Small intestine (tissue), 7 donors: Measurements from ENCODE around the gene ADPRM. TPM values are rescaled to one million over a fixed set of nuclear protein-coding genes. Genes with fewer than 3 reads are reported as not detected.

ENCODE experiments used
- DNase-seq, 2 donors: peaks; one replicate each; pipeline versions ENCODE4 v3.0.0 to v3.0.0-alpha.2; 2013
- FAIRE-seq: peaks from 2 replicates; lab custom pipeline; 2012; peaks lifted over from hg19 to GRCh38; lab: Jason Lieb, UNC
- H3K27ac ChIP-seq, 3 donors: one replicate each; pipeline ENCODE4 v1.5.1; 2013; ENCODE audit warnings: low read length in 2 of 3, mild to moderate bottlenecking in 2 of 3, control low read depth in 1 of 3, inconsistent platforms in 1 of 3, low read depth in 1 of 3, moderate library complexity in 1 of 3
- H3K27me3 ChIP-seq, 3 donors: one replicate each; pipeline ENCODE4 v1.6.1; 2013; ENCODE audit warnings: low read length in 3 of 3, inconsistent platforms in 1 of 3; ENCODE audit not compliant: control insufficient read depth in 3 of 3, insufficient read depth in 3 of 3
- H3K36me3 ChIP-seq, 3 donors: one replicate each; pipeline ENCODE4 v1.6.1; 2013; ENCODE audit warnings: low read length in 3 of 3, inconsistent platforms in 1 of 3, low read depth in 1 of 3, mild to moderate bottlenecking in 1 of 3, moderate library complexity in 1 of 3; ENCODE audit not compliant: control insufficient read depth in 3 of 3, insufficient read depth in 2 of 3
- H3K4me1 ChIP-seq, 3 donors: one replicate each; pipeline ENCODE4 v1.6.1; 2013; ENCODE audit warnings: low read length in 2 of 3, inconsistent platforms in 1 of 3, low read depth in 1 of 3, mild to moderate bottlenecking in 1 of 3, moderate library complexity in 1 of 3; ENCODE audit not compliant: control insufficient read depth in 3 of 3, insufficient read depth in 2 of 3
- H3K4me3 ChIP-seq, 3 donors: one replicate each; pipeline ENCODE4 v1.5.1; 2013; ENCODE audit warnings: low read length in 3 of 3, control low read depth in 1 of 3, inconsistent platforms in 1 of 3, low read depth in 1 of 3, mild to moderate bottlenecking in 1 of 3, moderate library complexity in 1 of 3
- H3K9me3 ChIP-seq, 2 donors: one replicate each; pipeline ENCODE4 v1.6.1; 2013; ENCODE audit warnings: low read depth in 1 of 2, low read length in 1 of 2; ENCODE audit not compliant: control insufficient read depth in 2 of 2, insufficient read depth in 1 of 2
- WGBS, 3 donors: extraction: QIAGEN DNeasy Blood & Tissue Kit; methylation state at CpG; one replicate each; pipeline ENCODE4 v1.1.7; 2013; 5-methylcytosine and 5-hydroxymethylcytosine counted together
- polyA plus RNA-seq, 4 donors: library from polyadenylated mRNA; stranded (reverse) in 3 of 4; unstranded in 1 of 4; fragments of 200-250 nt in 3 of 4; fragments of 120-200 nt in 1 of 4; gene quantifications; one replicate each; pipeline versions ENCODE4 v1.2.1 to v1.2.3, GENCODE V29; 2013
- donor health status: healthy with polysubstance abuse.
- donor health status: control.
- donor health status: control.
- donor health status: Bipolar disorder and iron deficiency.
- donor health status: healthy.

ADPRM gene
- polyA plus RNA-seq, 4 donors: 7.2 to 21.8 (median 16.1) TPM

- 55 to 69% (median 64%) methylated on average over 9 of the region's 9 CpGs for WGBS, 3 donors
- DNase-seq: no peak
- Histone ChIP-seq H3K4me3 (no peak overlapping the region), H3K9me3 (no peaks in the 10 kb centered on the region), H3K36me3 (peaks cover 0 to 12% (median 0%) of the 10 kb centered on the region in 3 donors), H3K4me1 (peaks cover 0 to 20% (median 0%) of the 10 kb centered on the region in 3 donors), H3K27ac (no peak overlapping the region), H3K27me3 (no peaks in the 10 kb centered on the region)
- FAIRE-seq: no peak
These were observed 51.3 kb downstream of the ADPRM start for GRCh38 chr17:10748531-10749181.

DNA sequence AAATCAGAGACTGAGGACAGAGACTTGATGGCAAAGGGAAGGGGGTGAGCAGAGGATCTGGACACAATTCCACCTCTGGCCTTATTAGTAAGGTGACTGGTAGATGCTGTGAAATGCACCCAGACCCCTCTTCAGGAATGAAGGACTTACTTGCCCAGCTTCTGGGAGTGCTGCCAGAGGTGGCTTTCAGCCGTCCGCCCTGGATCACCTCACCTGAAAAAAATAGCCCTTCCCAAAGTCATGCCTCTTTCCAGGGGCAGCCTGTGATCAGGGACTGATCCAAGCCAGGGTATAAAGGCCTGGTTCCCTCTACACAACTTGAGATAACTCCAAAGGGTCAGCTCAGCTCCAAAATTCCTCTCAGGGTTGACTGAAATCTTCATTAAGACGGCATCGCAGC, 52.8 kb downstream of the ADPRM start:
- WGBS, 3 donors: 92 to 95% (median 95%) methylated on average over 4 of the region's 4 CpGs
- Histone ChIP-seq H3K27ac (no peak overlapping the region), H3K9me3 (no peaks in the 10 kb centered on the region), H3K4me3 (no peak overlapping the region), H3K4me1 (peaks cover 0 to 13% (median 0%) of the 10 kb centered on the region in 3 donors), H3K27me3 (no peaks in the 10 kb centered on the region), H3K36me3 (peaks cover 0 to 24% (median 0%) of the 10 kb centered on the region in 3 donors)
- DNase-seq (no peak), FAIRE-seq (no peak)

DNA sequence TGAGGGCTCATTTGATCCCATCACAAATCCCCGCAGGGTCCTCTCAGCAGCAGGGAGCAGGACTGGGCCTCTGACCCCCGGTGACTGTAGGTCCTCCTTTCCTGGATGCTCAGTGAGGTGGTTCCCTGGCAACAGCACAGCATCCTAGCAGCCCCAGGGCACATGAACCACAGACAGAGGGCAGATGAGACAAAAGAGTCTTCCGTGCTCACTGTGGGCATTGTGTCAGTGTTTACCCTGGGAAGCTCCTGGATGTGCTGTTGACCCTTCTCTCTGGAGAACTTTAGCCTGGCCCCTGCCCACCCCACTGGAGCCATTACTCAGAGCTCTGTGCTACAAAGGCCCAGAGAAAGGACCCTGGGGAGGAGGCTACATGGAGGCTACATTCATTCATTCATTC, 54.2 kb downstream of the ADPRM start:
- no peak for FAIRE-seq
- H3K27ac ChIP-seq: no peak overlapping the region
- H3K9me3 ChIP-seq: no peaks in the 10 kb centered on the region
- DNase-seq: no peak
- peaks cover 0 to 10% (median 0%) of the 10 kb centered on the region in 3 donors for H3K4me1 ChIP-seq
- 89 to 98% (median 91%) methylated on average over 3 of the region's 3 CpGs for WGBS, 3 donors
- H3K27me3 ChIP-seq: no peaks in the 10 kb centered on the region
- H3K4me3 ChIP-seq: no peak overlapping the region
- H3K36me3 ChIP-seq: peaks cover 0 to 32% (median 0%) of the 10 kb centered on the region in 3 donors

- DNase-seq: no peak
- Histone ChIP-seq H3K27me3 (no peaks in the 10 kb centered on the region), H3K36me3 (peaks cover 0 to 36% (median 2%) of the 10 kb centered on the region in 3 donors), H3K4me3 (no peak overlapping the region), H3K9me3 (no peaks in the 10 kb centered on the region), H3K27ac (no peak overlapping the region), H3K4me1 (peaks cover 0 to 21% (median 0%) of the 10 kb centered on the region in 3 donors)
- 48 to 75% (median 70%) methylated on average over 10 of the region's 10 CpGs for WGBS, 3 donors
- FAIRE-seq: no peak
These were observed 55.3 kb downstream of the ADPRM start for GRCh38 chr17:10752696-10753095.

GRCh38 chr17:10754109-10754508, 56.7 kb downstream of the ADPRM start:
- no peak for FAIRE-seq
- Histone ChIP-seq H3K27ac (no peak overlapping the region), H3K36me3 (peaks cover 0 to 36% (median 2%) of the 10 kb centered on the region in 3 donors), H3K27me3 (no peaks in the 10 kb centered on the region), H3K9me3 (no peaks in the 10 kb centered on the region), H3K4me1 (peaks cover 0 to 19% (median 0%) of the 10 kb centered on the region in 3 donors), H3K4me3 (no peak overlapping the region)
- DNase-seq: peak in 1 of 2 donors; percentile 53
- WGBS, 3 donors: 46 to 57% (median 56%) methylated on average over 2 of the region's 2 CpGs

GRCh38 chr17:10754861-10755591, 57.6 kb downstream of the ADPRM start:
- WGBS, 3 donors: 65 to 87% (median 86%) methylated on average over 14 of the region's 14 CpGs
- no peak overlapping the region for H3K27ac ChIP-seq
- DNase-seq (no peak), FAIRE-seq (no peak)
- H3K36me3 ChIP-seq: peaks cover 0 to 38% (median 2%) of the 10 kb centered on the region in 3 donors
- no peaks in the 10 kb centered on the region for H3K9me3 ChIP-seq
- no peaks in the 10 kb centered on the region for H3K27me3 ChIP-seq
- H3K4me3 ChIP-seq: no peak overlapping the region
- peaks cover 0 to 19% (median 0%) of the 10 kb centered on the region in 3 donors for H3K4me1 ChIP-seq

GRCh38 chr17:10755592-10756127, 58.3 kb downstream of the ADPRM start:
- Histone ChIP-seq H3K27ac (no peak overlapping the region), H3K9me3 (no peaks in the 10 kb centered on the region), H3K4me3 (no peak overlapping the region), H3K36me3 (peaks cover 0 to 37% (median 2%) of the 10 kb centered on the region in 3 donors), H3K4me1 (peaks cover 0 to 19% (median 0%) of the 10 kb centered on the region in 3 donors), H3K27me3 (no peaks in the 10 kb centered on the region)
- 82 to 91% (median 82%) methylated on average over 3 of the region's 3 CpGs for WGBS, 3 donors
- no peak for FAIRE-seq
- no peak for DNase-seq

- FAIRE-seq (no peak), DNase-seq (no peak)
- Histone ChIP-seq H3K36me3 (peaks cover 0 to 40% (median 2%) of the 10 kb centered on the region in 3 donors), H3K9me3 (no peaks in the 10 kb centered on the region), H3K4me1 (peaks cover 0 to 19% (median 0%) of the 10 kb centered on the region in 3 donors), H3K27me3 (no peaks in the 10 kb centered on the region), H3K4me3 (no peak overlapping the region), H3K27ac (no peak overlapping the region)
- 67 to 94% (median 82%) methylated on average over 1 of the region's 1 CpG for WGBS, 3 donors
These were observed 58.8 kb downstream of the ADPRM start for GRCh38 chr17:10756185-10756584.
